ENCODE results near the gene FCN3. TPM values are rescaled to one million over a fixed set of nuclear protein-coding genes. Genes with fewer than 3 reads are reported as not detected.

FCN3 gene
- not detected for total RNA-seq
- polyA plus RNA-seq: not detected

DNA sequence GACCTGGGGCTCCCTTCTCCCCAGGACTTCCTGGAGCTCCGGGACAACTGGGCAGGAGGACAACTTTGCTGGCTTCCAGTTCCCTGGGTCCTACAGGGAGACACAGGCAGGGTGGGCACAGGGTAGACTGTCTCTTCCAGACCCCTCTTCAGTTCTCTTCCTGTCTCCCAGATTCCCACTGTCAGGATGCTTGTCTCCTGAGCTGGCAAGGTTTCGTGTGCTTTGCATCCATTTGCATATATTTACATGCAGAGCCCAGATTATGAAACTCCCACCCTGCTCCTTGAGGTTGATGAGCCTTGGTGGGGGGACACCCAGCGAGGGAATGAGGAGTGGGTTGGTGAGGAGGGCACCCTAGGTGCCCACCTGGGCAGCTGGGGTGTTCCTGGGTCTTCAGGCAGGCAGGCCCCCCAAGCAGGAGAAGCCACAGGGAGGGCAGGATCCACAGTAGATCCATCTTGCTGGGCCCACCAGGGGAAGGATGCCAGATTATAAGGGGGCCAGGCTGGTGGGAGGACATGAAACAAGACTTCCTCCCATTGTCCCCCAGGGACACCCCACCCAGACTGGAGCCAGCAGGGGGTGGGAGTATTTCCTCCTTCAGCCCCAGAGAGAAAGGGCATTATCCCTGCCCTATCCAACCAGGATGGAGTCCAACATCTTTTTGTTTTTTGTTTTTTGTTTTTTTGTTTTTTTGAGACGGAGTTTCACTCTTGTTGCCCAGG lies at the start of gene FCN3:
TSS of gene FCN3 (minus strand) at position 463 of the 725 bp plus-strand sequence. CDS start at position 457, 6 bp downstream.
- H3K9me3 ChIP-seq (ENCODE audit: control insufficient read depth in 1 of 2, low read length in 2 of 2): no peaks in the 10 kb centered on the region
- H3K36me3 ChIP-seq (ENCODE audit: insufficient read depth, low read length): no peaks in the 10 kb centered on the region
- peaks cover 0 to 6% (median 0%) of the 10 kb centered on the region in 4 donors for H3K4me1 Mint-ChIP-seq
- H3K27ac Mint-ChIP-seq: no peak within 1 kb of the TSS
- no peaks in the 10 kb centered on the region for H3K27me3 Mint-ChIP-seq
- DNase-seq: no peak
- no peak within 1 kb of the TSS for H3K27ac ChIP-seq (ENCODE audit: low read depth, low read length)
- ChIA-PET CTCF (ENCODE audit: partially characterized antibody) (interaction anchor here (1.7 kb wide), 1 partner anchor 78 kb away, joined by 4 read pairs; no protein-coding TSS in a partner anchor), POLR2A (ENCODE audit: partially characterized antibody) (no interaction called here)
- no peaks in the 10 kb centered on the region for H3K4me1 ChIP-seq (ENCODE audit: insufficient read depth, low read length)
- H3K4me3 Mint-ChIP-seq: no peak within 1 kb of the TSS
- H3K4me3 ChIP-seq (ENCODE audit: low read length in 2 of 2): no peak within 1 kb of the TSS
- no peaks in the 10 kb centered on the region for H3K9me3 Mint-ChIP-seq
- no peaks in the 10 kb centered on the region for H3K27me3 ChIP-seq (ENCODE audit: insufficient read depth, low read length)
- H3K36me3 Mint-ChIP-seq: no peaks in the 10 kb centered on the region
- intact Hi-C loops (cut with micrococcal nuclease): no loop called here

DNA sequence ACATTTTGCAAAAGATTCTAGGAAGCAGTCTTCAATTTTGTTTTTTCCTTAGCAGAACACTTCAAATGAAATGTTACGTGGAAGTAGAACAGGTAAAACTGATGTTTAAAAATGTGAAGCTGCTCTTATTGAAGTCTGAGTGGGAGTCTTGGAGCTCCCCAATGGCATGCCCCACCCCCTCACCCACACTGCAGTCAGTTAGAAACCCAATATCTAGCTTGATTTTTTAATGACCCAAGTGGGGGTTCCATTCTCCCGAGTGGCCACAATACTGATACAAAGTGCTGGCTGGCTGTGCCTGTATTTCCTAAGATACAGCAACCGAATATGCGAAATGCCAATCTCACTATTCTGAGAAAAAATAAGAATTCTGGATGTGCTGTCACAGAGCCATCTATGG lies 49.1 kb upstream of the FCN3 start:
- no peaks in the 10 kb centered on the region for H3K27me3 Mint-ChIP-seq
- intact Hi-C loops (cut with micrococcal nuclease): no loop called here
- POLR2A ChIA-PET (ENCODE audit: partially characterized antibody): interaction anchor here (0.5 to 1.9 kb wide), 3 partner anchors 67 to 246 kb away, joined by 3 to 5 read pairs (median 4); partner anchors contain the start of gene WASF2

DNA sequence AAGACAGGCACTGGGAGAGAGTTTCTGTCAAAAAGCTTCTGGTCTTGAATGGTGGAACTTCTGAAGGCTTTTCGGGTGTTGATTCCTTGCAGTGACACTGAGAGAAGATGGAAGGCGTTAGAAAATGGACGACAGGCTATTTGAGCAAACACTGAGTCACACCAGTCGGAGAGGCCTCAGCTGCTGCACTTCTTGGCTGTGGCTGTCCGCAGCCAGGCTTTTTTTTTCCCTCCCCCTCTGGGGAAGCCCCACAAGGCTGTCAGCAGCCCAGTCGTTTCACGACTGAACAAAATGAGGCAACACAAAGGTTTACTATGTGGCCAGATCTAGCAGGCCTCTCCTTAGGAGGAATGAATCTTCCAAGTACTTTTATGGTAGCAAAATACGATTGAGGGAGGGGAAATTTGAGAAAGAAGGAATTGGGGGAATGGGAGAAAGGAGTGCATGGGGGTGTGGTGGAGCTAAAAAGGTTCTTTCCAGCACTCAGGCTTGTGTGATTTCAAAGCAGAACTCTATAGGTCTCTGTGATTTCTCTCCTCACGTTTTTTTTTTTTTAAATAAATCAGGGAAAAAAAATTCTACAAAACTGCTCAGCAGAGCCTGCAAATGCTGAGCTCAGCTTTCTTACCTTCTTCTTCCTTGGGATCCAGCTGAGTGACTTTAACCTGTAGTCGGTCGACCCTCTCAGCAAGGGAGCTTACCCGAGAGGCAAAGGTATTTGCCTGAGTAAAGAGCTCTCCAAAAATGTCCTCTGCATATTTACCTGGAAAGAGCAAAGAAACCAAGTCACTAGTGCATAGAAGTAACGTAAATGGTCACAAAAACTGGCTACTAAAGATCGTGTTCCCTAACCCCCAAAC lies 43.9 kb upstream of the FCN3 start:
- Histone ChIP-seq H3K27me3 (ENCODE audit: insufficient read depth, low read length) (no peaks in the 10 kb centered on the region), H3K4me1 (ENCODE audit: insufficient read depth, low read length) (peaks cover 57% of the 10 kb centered on the region), H3K4me3 (ENCODE audit: low read length in 2 of 2) (no peak overlapping the region), H3K27ac (ENCODE audit: low read depth, low read length) (peak overlapping the region; percentile 4), H3K36me3 (ENCODE audit: insufficient read depth, low read length) (peaks cover 46% of the 10 kb centered on the region), H3K9me3 (ENCODE audit: control insufficient read depth in 1 of 2, low read length in 2 of 2) (no peaks in the 10 kb centered on the region)
- peak overlapping the region in 4 of 8 donors; percentile 21 to 70 (median 38) for H3K4me3 Mint-ChIP-seq
- peak overlapping the region; percentile 82 to 91 (median 87) for H3K27ac Mint-ChIP-seq
- peaks cover 38 to 61% of the 10 kb centered on the region in 2 donors for H3K36me3 Mint-ChIP-seq
- ChIA-PET POLR2A (ENCODE audit: partially characterized antibody) (interaction anchor here (1.2 to 1.4 kb wide), 2 partner anchors 11 to 18 kb away, joined by 3 to 4 read pairs; no protein-coding TSS in a partner anchor), CTCF (ENCODE audit: partially characterized antibody) (interaction anchor here (0.8 to 2.3 kb wide), 6 partner anchors 9 to 189 kb away, joined by 3 to 7 read pairs (median 4); no protein-coding TSS in a partner anchor)
- H3K4me1 Mint-ChIP-seq: peaks cover 26 to 54% (median 38%) of the 10 kb centered on the region in 4 donors
- intact Hi-C loops (cut with micrococcal nuclease): loop anchor here (5.0 kb wide), 1 partner anchor 104 kb away; no protein-coding TSS in a partner anchor
- H3K9me3 Mint-ChIP-seq: no peaks in the 10 kb centered on the region
- H3K27me3 Mint-ChIP-seq: no peaks in the 10 kb centered on the region
- peak in 2 of 5 donors; percentile 27 to 71 for DNase-seq

More for the DNA sequence above, 49.1 kb upstream of the FCN3 start:
- Mint-ChIP-seq H3K27ac (peak overlapping the region in 6 of 7 donors; percentile 36 to 83 (median 70)), H3K4me1 (peaks cover 41 to 67% (median 52%) of the 10 kb centered on the region in 4 donors), H3K36me3 (peaks cover 28 to 41% of the 10 kb centered on the region in 2 donors), H3K4me3 (no peak overlapping the region), H3K9me3 (no peaks in the 10 kb centered on the region)
- no peak for DNase-seq
- H3K4me3 ChIP-seq (ENCODE audit: low read length in 2 of 2): no peak overlapping the region
- H3K4me1 ChIP-seq (ENCODE audit: insufficient read depth, low read length): peaks cover 81% of the 10 kb centered on the region
- peaks cover 8% of the 10 kb centered on the region for H3K36me3 ChIP-seq (ENCODE audit: insufficient read depth, low read length)
- CTCF ChIA-PET (ENCODE audit: partially characterized antibody): interaction anchor here (1.0 to 1.6 kb wide), 3 partner anchors 12 to 129 kb away, joined by 3 to 6 read pairs (median 5); no protein-coding TSS in a partner anchor
- no peaks in the 10 kb centered on the region for H3K9me3 ChIP-seq (ENCODE audit: control insufficient read depth in 1 of 2, low read length in 2 of 2)
- H3K27me3 ChIP-seq (ENCODE audit: insufficient read depth, low read length): no peaks in the 10 kb centered on the region
- H3K27ac ChIP-seq (ENCODE audit: low read depth, low read length): no peak overlapping the region

DNA sequence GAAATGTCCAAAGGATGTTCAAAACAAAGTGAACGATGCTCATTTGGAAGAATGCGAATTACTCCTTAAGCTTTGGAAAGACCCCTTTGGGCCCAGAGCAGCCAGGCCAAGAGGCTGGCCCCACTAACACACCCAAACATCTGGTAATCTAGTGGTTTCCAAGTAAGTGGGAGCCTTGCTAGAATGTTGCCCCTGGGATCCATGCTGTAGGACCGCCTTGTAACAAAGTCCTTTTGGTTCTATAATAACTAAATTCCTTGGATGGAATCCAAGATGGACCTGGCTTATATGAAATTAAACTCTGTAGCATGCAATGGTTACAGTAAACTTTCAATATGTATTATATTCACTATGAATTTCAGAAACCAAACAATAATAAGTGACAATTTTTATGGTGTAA lies 43.1 kb upstream of the FCN3 start:
- ChIA-PET CTCF (ENCODE audit: partially characterized antibody) (interaction anchor here (1.2 to 3.3 kb wide), 3 partner anchors 10 to 190 kb away, joined by 3 to 17 read pairs (median 7); no protein-coding TSS in a partner anchor), POLR2A (ENCODE audit: partially characterized antibody) (interaction anchor here (1.2 kb wide), 1 partner anchor 12 kb away, joined by 3 read pairs; no protein-coding TSS in a partner anchor)
- Mint-ChIP-seq H3K9me3 (no peaks in the 10 kb centered on the region), H3K27me3 (no peaks in the 10 kb centered on the region), H3K27ac (peak overlapping the region in 5 of 7 donors; percentile 61 to 91 (median 86)), H3K36me3 (peaks cover 47 to 69% of the 10 kb centered on the region in 2 donors), H3K4me1 (peaks cover 25 to 52% (median 38%) of the 10 kb centered on the region in 4 donors), H3K4me3 (no peak overlapping the region)
- H3K27ac ChIP-seq (ENCODE audit: low read depth, low read length): no peak overlapping the region
- H3K9me3 ChIP-seq (ENCODE audit: control insufficient read depth in 1 of 2, low read length in 2 of 2): no peaks in the 10 kb centered on the region
- no peak for DNase-seq
- H3K27me3 ChIP-seq (ENCODE audit: insufficient read depth, low read length): no peaks in the 10 kb centered on the region
- no peak overlapping the region for H3K4me3 ChIP-seq (ENCODE audit: low read length in 2 of 2)
- peaks cover 55% of the 10 kb centered on the region for H3K36me3 ChIP-seq (ENCODE audit: insufficient read depth, low read length)
- peaks cover 52% of the 10 kb centered on the region for H3K4me1 ChIP-seq (ENCODE audit: insufficient read depth, low read length)
- intact Hi-C loops (cut with micrococcal nuclease): loop anchor here (2.0 to 5.0 kb wide), 3 partner anchors 105 to 245 kb away; no protein-coding TSS in a partner anchor

DNA sequence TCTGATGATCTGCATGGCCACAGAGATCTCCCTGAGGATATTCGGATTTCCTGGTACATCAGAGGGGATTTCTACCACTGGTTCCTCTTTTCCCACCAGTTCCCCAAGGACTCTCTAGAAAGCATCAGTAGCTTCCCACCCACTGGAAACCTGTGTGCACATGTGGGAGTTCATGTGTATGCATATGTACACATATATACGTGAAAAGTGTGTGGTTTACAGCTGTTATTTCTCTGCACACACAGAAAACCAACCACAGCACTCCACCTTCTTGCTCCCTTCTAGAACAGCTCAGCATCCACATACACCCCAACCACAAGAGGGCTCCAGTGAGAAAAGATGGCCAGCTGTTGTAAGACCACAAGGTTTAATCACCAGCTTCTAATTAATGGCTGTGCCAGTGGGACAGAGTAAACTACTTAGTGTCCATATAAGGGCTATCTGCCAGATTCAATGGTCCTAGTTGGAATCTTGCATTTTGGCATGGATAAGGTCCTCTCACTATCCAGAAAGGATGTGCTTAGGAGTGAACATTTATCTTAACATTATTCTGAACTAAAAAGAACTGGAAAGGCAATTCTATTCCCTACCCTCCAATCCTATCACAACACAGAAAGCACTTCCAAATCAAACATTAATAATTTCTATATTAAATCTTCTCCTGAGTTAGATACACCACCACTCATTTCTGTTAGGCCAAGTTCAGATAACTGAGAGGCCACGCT lies 41.9 kb upstream of the FCN3 start:
- POLR2A ChIA-PET (ENCODE audit: partially characterized antibody): interaction anchor here (0.6 to 2.6 kb wide), 7 partner anchors 12 to 246 kb away, joined by 3 to 7 read pairs (median 4); partner anchors contain the start of gene WASF2
- Histone ChIP-seq H3K36me3 (ENCODE audit: insufficient read depth, low read length) (peaks cover 65% of the 10 kb centered on the region), H3K9me3 (ENCODE audit: control insufficient read depth in 1 of 2, low read length in 2 of 2) (no peaks in the 10 kb centered on the region), H3K27ac (ENCODE audit: low read depth, low read length) (no peak overlapping the region), H3K4me1 (ENCODE audit: insufficient read depth, low read length) (peaks cover 42% of the 10 kb centered on the region), H3K27me3 (ENCODE audit: insufficient read depth, low read length) (no peaks in the 10 kb centered on the region), H3K4me3 (ENCODE audit: low read length in 2 of 2) (no peak overlapping the region)
- peaks cover 19 to 42% (median 30%) of the 10 kb centered on the region in 4 donors for H3K4me1 Mint-ChIP-seq
- no peaks in the 10 kb centered on the region for H3K9me3 Mint-ChIP-seq
- intact Hi-C loops (cut with micrococcal nuclease): loop anchor here (2.0 to 5.0 kb wide), 3 partner anchors 106 to 246 kb away; no protein-coding TSS in a partner anchor
- H3K27me3 Mint-ChIP-seq: no peaks in the 10 kb centered on the region
- peaks cover 50 to 74% of the 10 kb centered on the region in 2 donors for H3K36me3 Mint-ChIP-seq
- peak; percentile 51 to 67 (median 60) for DNase-seq
- H3K27ac Mint-ChIP-seq: peak overlapping the region; percentile 29 to 75 (median 42)
- CTCF ChIA-PET (ENCODE audit: partially characterized antibody): interaction anchor here (0.6 to 3.3 kb wide), 25 partner anchors 12 to 253 kb away, joined by 3 to 21 read pairs (median 4); partner anchors contain the start of genes AHDC1, MAP3K6 and WASF2
- no peak overlapping the region for H3K4me3 Mint-ChIP-seq

DNA sequence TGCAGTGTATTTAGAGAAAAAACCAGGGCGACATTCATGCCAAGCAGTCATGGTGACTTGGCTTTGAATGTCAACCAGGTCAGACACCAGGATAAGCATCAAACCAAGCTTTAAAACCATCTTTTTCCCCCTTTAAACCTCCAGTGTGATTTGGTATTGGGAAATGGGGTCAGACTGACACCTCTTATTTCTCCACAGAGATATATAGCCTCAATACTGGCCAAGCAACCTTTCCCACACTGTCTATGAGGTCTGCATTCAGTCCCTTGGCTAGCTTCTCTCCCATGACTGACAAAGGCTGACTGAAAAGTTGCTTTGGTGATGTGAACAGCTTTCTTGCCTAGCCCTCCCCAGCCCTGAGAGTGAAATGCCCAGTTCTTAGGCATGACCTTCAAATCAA lies 39.5 kb upstream of the FCN3 start:
- Histone ChIP-seq H3K9me3 (ENCODE audit: control insufficient read depth in 1 of 2, low read length in 2 of 2) (no peaks in the 10 kb centered on the region), H3K27me3 (ENCODE audit: insufficient read depth, low read length) (no peaks in the 10 kb centered on the region), H3K4me1 (ENCODE audit: insufficient read depth, low read length) (peaks cover 18% of the 10 kb centered on the region), H3K27ac (ENCODE audit: low read depth, low read length) (no peak overlapping the region), H3K36me3 (ENCODE audit: insufficient read depth, low read length) (peaks cover 84% of the 10 kb centered on the region), H3K4me3 (ENCODE audit: low read length in 2 of 2) (no peak overlapping the region)
- H3K4me3 Mint-ChIP-seq: no peak overlapping the region
- H3K4me1 Mint-ChIP-seq: peaks cover 12 to 33% (median 23%) of the 10 kb centered on the region in 4 donors
- ChIA-PET CTCF (ENCODE audit: partially characterized antibody) (interaction anchor here (1.1 to 3.0 kb wide), 6 partner anchors 14 to 256 kb away, joined by 3 to 21 read pairs (median 3); no protein-coding TSS in a partner anchor), POLR2A (ENCODE audit: partially characterized antibody) (no interaction called here)
- intact Hi-C loops (cut with micrococcal nuclease): no loop called here
- peaks cover 60 to 93% of the 10 kb centered on the region in 2 donors for H3K36me3 Mint-ChIP-seq
- no peak for DNase-seq
- no peaks in the 10 kb centered on the region for H3K27me3 Mint-ChIP-seq
- H3K27ac Mint-ChIP-seq: peak overlapping the region in 3 of 7 donors; percentile 17 to 57 (median 36)
- no peaks in the 10 kb centered on the region for H3K9me3 Mint-ChIP-seq

All from CD4-positive, alpha-beta memory T cell (primary cell).